OCI-LY7 (cell line): Measurements from ENCODE around the gene CHST13. TPM values are rescaled to one million over a fixed set of nuclear protein-coding genes. Genes with fewer than 3 reads are reported as not detected.

Source experiments
- BruUV-seq: library from RNA; stranded (reverse); fragments of 400-500 nt; replicated peaks from 2 replicates; lab custom pipeline; 2021; lab: Mats Ljungman, UMichigan
- CTCF ChIA-PET: fragments of 300-600 bp; sonication (Branson Sonifier 250); formaldehyde crosslinking; loops from one replicate; lab custom pipeline; 2022; ENCODE audit warnings: antibody characterized with exemption; ENCODE audit not compliant: unreplicated experiment; lab: Charles Lee
- POLR2A ChIA-PET: fragments of 300-600 bp; sonication (Branson Sonifier 250); formaldehyde crosslinking; loops from one replicate; lab custom pipeline; 2022; ENCODE audit warnings: antibody characterized with exemption; lab: Charles Lee
- DNase-seq: peaks from one replicate; pipeline ENCODE4 v3.0.0-alpha.2; 2015; ENCODE audit warnings: low spot score
- H2AFZ ChIP-seq: fragments of 200-600 bp; sonication (generic), shearing (Covaris generic); 2 replicates; pipeline ENCODE4 v1.6.1; 2014; ENCODE audit warnings: mild to moderate bottlenecking, antibody characterized with exemption, low read length, moderate library complexity
- H3K27ac ChIP-seq: fragments of 200-600 bp; sonication (generic); 2 replicates; pipeline ENCODE4 v1.5.1; 2014; ENCODE audit warnings: mixed run types, low read depth, mild to moderate bottlenecking, moderate library complexity, low read length, inconsistent platforms; ENCODE audit not compliant: poor library complexity, severe bottlenecking
- H3K36me3 ChIP-seq: fragments of 200-600 bp; sonication (generic); 2 replicates; pipeline ENCODE4 v1.6.1; 2014; ENCODE audit warnings: mild to moderate bottlenecking, antibody characterized with exemption, low read length, moderate library complexity, mixed read lengths; ENCODE audit not compliant: insufficient read depth
- H3K4me1 ChIP-seq: fragments of 200-600 bp; sonication (generic); 2 replicates; pipeline ENCODE4 v1.5.1; 2014; ENCODE audit warnings: mild to moderate bottlenecking, low read length; ENCODE audit not compliant: insufficient read depth, poor library complexity, severe bottlenecking
- H3K4me2 ChIP-seq: fragments of 200-600 bp; sonication (generic); 2 replicates; pipeline ENCODE4 v1.6.1; 2014; ENCODE audit warnings: mild to moderate bottlenecking, low read length
- H3K4me3 ChIP-seq: fragments of 200-600 bp; sonication (generic); 2 replicates; pipeline ENCODE4 v1.5.1; 2014; ENCODE audit warnings: mild to moderate bottlenecking, low read depth, low read length; ENCODE audit not compliant: poor library complexity, severe bottlenecking
- H3K79me2 ChIP-seq: fragments of 200-600 bp; sonication (generic); 2 replicates; pipeline ENCODE4 v1.6.1; 2016; ENCODE audit warnings: low read depth, mild to moderate bottlenecking, low read length, moderate library complexity, mixed read lengths; ENCODE audit not compliant: insufficient read depth
- H3K9me2 ChIP-seq: fragments of 200-600 bp; sonication (generic); 2 replicates; pipeline ENCODE4 v1.6.1; 2016; ENCODE audit warnings: mild to moderate bottlenecking, low read length, mixed read lengths; ENCODE audit not compliant: insufficient read depth
- H3K9me3 ChIP-seq: fragments of 200-600 bp; sonication (generic); 2 replicates; pipeline ENCODE4 v1.6.1; 2014; ENCODE audit warnings: mild to moderate bottlenecking, mixed run types, low read length, mixed read lengths
- H4K20me1 ChIP-seq: fragments of 200-600 bp; sonication (generic); 2 replicates; pipeline ENCODE4 v1.6.1; 2014; ENCODE audit warnings: mild to moderate bottlenecking, antibody characterized with exemption, low read length, moderate library complexity, mixed read lengths; ENCODE audit not compliant: insufficient read depth
- CTCF ChIP-seq: fragments of 200-600 bp; sonication (generic); conservative IDR thresholded peaks from 2 replicates; pipeline ENCODE4 v1.5.1; 2014; ENCODE audit warnings: mild to moderate bottlenecking, antibody characterized with exemption, low read length, moderate library complexity, mixed read lengths
- EZH2phosphoT487 ChIP-seq: fragments of 200-600 bp; sonication (generic); IDR thresholded peaks from 2 replicates; pipeline ENCODE4 v1.6.1; 2018; ENCODE audit warnings: low read depth, borderline replicate concordance, mild to moderate bottlenecking, mixed run types, antibody characterized with exemption, low read length, moderate library complexity, mixed read lengths
- intact Hi-C: fragments of 100-400 bp; cut with micrococcal nuclease; formaldehyde crosslinking; loops from one replicate; pipeline ENCODE4 v1.10.0; 2022; ENCODE audit not compliant: unreplicated experiment
- total RNA-seq, 2 experiments: library from RNA; depleted of rRNA in 1 of 2; stranded (reverse); fragments of >200 nt in 1 of 2; shearing (Covaris generic) in 1 of 2; gene quantifications; 2 replicates each; pipeline ENCODE4 v1.2.3, GENCODE V29; 2014 to 2022

CHST13 gene
- total RNA-seq, 2 experiments from 2014 or later: not detected

DNA sequence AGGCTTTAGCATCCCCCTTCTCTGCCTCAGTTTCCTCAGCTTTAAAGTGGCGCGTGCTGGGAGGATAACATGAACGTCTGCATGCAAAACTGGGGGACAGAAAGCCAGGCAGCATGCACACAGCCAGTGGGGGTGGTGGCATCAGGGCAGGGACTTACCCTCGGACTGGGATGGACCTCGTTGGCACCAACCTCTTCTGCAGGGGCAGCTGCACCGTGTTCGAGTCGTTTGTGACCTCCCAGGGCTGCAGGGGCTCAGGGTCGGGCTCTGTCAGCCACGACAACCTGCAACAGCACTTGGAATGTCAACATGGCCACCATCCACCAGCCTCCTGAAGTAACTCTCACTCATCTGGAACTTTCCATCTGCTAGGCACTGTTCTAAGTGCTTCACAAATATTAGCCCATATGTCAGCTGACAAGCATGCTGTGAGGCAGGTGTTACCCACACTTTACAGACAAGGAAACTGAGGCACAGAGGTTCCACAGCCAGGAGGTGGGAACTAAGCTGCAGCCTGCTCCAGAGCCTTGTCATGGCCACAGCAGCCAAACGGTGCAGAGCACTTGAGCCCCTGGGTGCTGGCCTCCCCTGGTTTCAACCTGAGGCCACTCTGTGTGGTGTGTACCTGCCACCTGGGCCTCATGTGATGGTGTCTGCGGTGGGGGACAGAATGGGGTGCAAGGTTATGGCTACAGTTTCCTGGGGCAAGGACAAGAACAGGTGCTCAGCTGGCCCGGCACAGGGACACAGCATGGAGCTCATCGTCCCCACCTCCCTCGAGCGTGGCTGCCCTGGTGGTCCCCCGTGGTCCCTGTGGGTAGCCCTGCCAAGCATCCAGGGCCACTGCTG is 28.1 kb downstream of the CHST13 start:
- Histone ChIP-seq H3K4me3 (no peak overlapping the region), H2AFZ (no peak overlapping the region), H3K4me1 (no peaks in the 10 kb centered on the region), H3K27ac (no peak overlapping the region), H3K9me2 (no peaks in the 10 kb centered on the region), H4K20me1 (no peaks in the 10 kb centered on the region), H3K79me2 (no peaks in the 10 kb centered on the region), H3K36me3 (no peaks in the 10 kb centered on the region), H3K9me3 (no peaks in the 10 kb centered on the region), H3K4me2 (no peak overlapping the region)
- intact Hi-C loops: no loop called here
- BruUV-seq: no TSS peak
- DNase-seq: no peak
- ChIA-PET CTCF (no interaction called here), POLR2A (interaction anchor here (0.5 kb wide), 1 partner anchor 1571 kb away, joined by 3 read pairs; the partner anchor contains the start of gene RUVBL1)
- TF ChIP-seq CTCF: no peak

DNA sequence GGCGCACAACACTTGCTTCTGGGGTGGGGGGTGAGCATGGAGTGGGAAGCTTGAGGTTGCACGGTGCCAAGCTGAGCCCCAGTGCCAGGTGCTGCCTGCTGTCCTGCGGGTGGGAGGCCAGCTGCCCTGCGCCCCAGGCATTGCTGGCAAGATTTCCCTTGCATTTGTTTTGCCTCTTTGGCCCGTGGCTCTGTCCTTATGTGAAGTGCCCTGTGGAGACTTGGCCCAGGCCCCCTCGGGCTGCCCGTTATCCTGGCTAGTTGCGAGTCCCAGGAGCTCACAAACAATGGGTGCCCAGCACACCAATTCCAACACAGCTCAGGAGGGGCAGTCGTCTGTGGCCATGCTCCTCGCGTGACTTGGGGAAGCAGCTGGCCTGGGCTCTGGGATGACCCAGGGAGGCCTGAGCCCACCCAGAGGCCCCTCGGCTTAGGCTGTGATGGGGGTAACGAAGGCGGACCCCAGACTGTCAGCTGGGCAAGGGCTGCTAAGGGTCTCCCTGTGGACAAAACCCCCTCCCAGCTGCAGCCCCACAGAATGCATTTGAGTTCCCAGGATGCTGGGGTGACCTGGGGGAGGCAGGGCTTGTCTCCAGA is 28.8 kb downstream of the CHST13 start:
- no peak for TF ChIP-seq CTCF
- TF ChIP-seq EZH2phosphoT487: no peak
- H3K4me2 ChIP-seq: no peak overlapping the region
- DNase-seq: no peak
- H3K27ac ChIP-seq: no peak overlapping the region
- no peak overlapping the region for H3K4me3 ChIP-seq
- no peaks in the 10 kb centered on the region for H4K20me1 ChIP-seq
- CTCF ChIA-PET: no interaction called here
- no peak overlapping the region for H2AFZ ChIP-seq
- H3K36me3 ChIP-seq: no peaks in the 10 kb centered on the region
- no peaks in the 10 kb centered on the region for H3K79me2 ChIP-seq
- no peaks in the 10 kb centered on the region for H3K9me3 ChIP-seq
- intact Hi-C loops: no loop called here
- no TSS peak for BruUV-seq
- POLR2A ChIA-PET: interaction anchor here (0.5 kb wide), 1 partner anchor 1571 kb away, joined by 3 read pairs; the partner anchor contains the start of gene RUVBL1
- H3K9me2 ChIP-seq: no peaks in the 10 kb centered on the region
- no peaks in the 10 kb centered on the region for H3K4me1 ChIP-seq
